SU-DHL-6 (cell line): ENCODE results near the gene ZNF142.

Experiments
- EZH2phosphoT487 ChIP-seq: fragments of 200-600 bp; sonication (generic), shearing (Covaris generic); conservative IDR thresholded peaks from 2 replicates; pipeline ENCODE4 v1.6.1; 2018; ENCODE audit warnings: mild to moderate bottlenecking, antibody characterized with exemption, low read length, moderate library complexity, mixed read lengths
- TF ChIP-seq, protein P1 (sequence below): fragments of 200-600 bp; sonication (generic); IDR thresholded peaks from one replicate; pipeline ENCODE4 v1.5.1; 2017; ENCODE audit warnings: antibody characterized with exemption, mild to moderate bottlenecking, low read length, moderate library complexity; ENCODE audit not compliant: insufficient read depth, poor library complexity, severe bottlenecking

- no peak for TF ChIP-seq EZH2phosphoT487
- TF ChIP-seq, protein P1, sequence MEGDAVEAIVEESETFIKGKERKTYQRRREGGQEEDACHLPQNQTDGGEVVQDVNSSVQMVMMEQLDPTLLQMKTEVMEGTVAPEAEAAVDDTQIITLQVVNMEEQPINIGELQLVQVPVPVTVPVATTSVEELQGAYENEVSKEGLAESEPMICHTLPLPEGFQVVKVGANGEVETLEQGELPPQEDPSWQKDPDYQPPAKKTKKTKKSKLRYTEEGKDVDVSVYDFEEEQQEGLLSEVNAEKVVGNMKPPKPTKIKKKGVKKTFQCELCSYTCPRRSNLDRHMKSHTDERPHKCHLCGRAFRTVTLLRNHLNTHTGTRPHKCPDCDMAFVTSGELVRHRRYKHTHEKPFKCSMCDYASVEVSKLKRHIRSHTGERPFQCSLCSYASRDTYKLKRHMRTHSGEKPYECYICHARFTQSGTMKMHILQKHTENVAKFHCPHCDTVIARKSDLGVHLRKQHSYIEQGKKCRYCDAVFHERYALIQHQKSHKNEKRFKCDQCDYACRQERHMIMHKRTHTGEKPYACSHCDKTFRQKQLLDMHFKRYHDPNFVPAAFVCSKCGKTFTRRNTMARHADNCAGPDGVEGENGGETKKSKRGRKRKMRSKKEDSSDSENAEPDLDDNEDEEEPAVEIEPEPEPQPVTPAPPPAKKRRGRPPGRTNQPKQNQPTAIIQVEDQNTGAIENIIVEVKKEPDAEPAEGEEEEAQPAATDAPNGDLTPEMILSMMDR, result no peak
These were observed 14.7 kb downstream of the ZNF142 start for GRCh38 chr2:218644721-218645120.
